ENCODE results near the gene GJA4.
A peak's percentile ranks its signal among the peaks of the same experiment; 100 is the strongest.

Gene GJA4

GRCh38 chr1:34779526-34779925, 13.3 kb upstream of the GJA4 start:
- Histone ChIP-seq H2BK12ac (ENCODE audit: low read length in 2 of 2) (no peak overlapping the region), H3K36me3 (ENCODE audit: control insufficient read depth in 1 of 2, insufficient read depth in 2 of 2, low read depth in 1 of 2, low read length in 2 of 2) (no peaks in the 10 kb centered on the region), H3K79me1 (replicated peaks; ENCODE audit: low read length, poor library complexity, severe bottlenecking) (no peaks in the 10 kb centered on the region), H3K27ac (ENCODE audit: low read length, poor library complexity, severe bottlenecking) (no peak overlapping the region), H3K18ac (ENCODE audit: low read depth in 1 of 2, low read length in 2 of 2) (no peak overlapping the region), H2BK120ac (ENCODE audit: low read depth, low read length) (no peak overlapping the region), H3K14ac (ENCODE audit: low read length in 2 of 2) (no peak overlapping the region), H3K23ac (ENCODE audit: low read length in 2 of 2) (no peak overlapping the region), H3K4me2 (ENCODE audit: low read length, poor library complexity, severe bottlenecking) (no peak overlapping the region), H4K91ac (ENCODE audit: low read length) (no peak overlapping the region), H2AK5ac (ENCODE audit: low read length, severe bottlenecking) (no peak overlapping the region), H2BK5ac (ENCODE audit: low read depth, low read length, poor library complexity, severe bottlenecking) (no peak overlapping the region), H3K4me3 (ENCODE audit: insufficient read depth in 1 of 2, low read depth in 1 of 2, low read length in 2 of 2) (no peak overlapping the region), H3K4ac (ENCODE audit: low read depth in 1 of 2, low read length in 2 of 2) (no peak overlapping the region), H2BK15ac (ENCODE audit: low read depth, poor library complexity, severe bottlenecking) (no peak overlapping the region), H3K4me1 (ENCODE audit: control insufficient read depth, insufficient read depth, low read depth, low read length) (peaks cover 10% of the 10 kb centered on the region), H3K9me3 (ENCODE audit: control insufficient read depth, low read length) (no peaks in the 10 kb centered on the region), H3K9ac (ENCODE audit: low read length) (no peak overlapping the region), H3K27me3 (ENCODE audit: control insufficient read depth in 1 of 2, insufficient read depth in 1 of 2, low read length in 2 of 2) (peaks cover 63 to 77% of the 10 kb centered on the region in 2 experiments), H4K8ac (ENCODE audit: low read length) (no peak overlapping the region), H2AFZ (ENCODE audit: low read depth, low read length) (no peak overlapping the region)
- no peak for DNase-seq
- WGBS: 84% methylated on average over 5 of the region's 5 CpGs

- Histone ChIP-seq H3K9ac (ENCODE audit: low read length) (no peak overlapping the region), H3K9me3 (ENCODE audit: control insufficient read depth, low read length) (no peaks in the 10 kb centered on the region), H3K36me3 (ENCODE audit: control insufficient read depth in 1 of 2, insufficient read depth in 2 of 2, low read depth in 1 of 2, low read length in 2 of 2) (no peaks in the 10 kb centered on the region), H2BK120ac (ENCODE audit: low read depth, low read length) (no peak overlapping the region), H2BK12ac (ENCODE audit: low read length in 2 of 2) (no peak overlapping the region), H3K14ac (ENCODE audit: low read length in 2 of 2) (no peak overlapping the region), H3K4ac (ENCODE audit: low read depth in 1 of 2, low read length in 2 of 2) (no peak overlapping the region), H2BK5ac (ENCODE audit: low read depth, low read length, poor library complexity, severe bottlenecking) (no peak overlapping the region), H3K27ac (ENCODE audit: low read length, poor library complexity, severe bottlenecking) (no peak overlapping the region), H3K4me2 (ENCODE audit: low read length, poor library complexity, severe bottlenecking) (no peak overlapping the region), H3K4me1 (ENCODE audit: control insufficient read depth, insufficient read depth, low read depth, low read length) (peaks cover 10% of the 10 kb centered on the region), H3K79me1 (replicated peaks; ENCODE audit: low read length, poor library complexity, severe bottlenecking) (no peaks in the 10 kb centered on the region), H3K23ac (ENCODE audit: low read length in 2 of 2) (no peak overlapping the region), H3K4me3 (ENCODE audit: insufficient read depth in 1 of 2, low read depth in 1 of 2, low read length in 2 of 2) (no peak overlapping the region), H2AK5ac (ENCODE audit: low read length, severe bottlenecking) (no peak overlapping the region), H3K18ac (ENCODE audit: low read depth in 1 of 2, low read length in 2 of 2) (no peak overlapping the region), H4K91ac (ENCODE audit: low read length) (no peak overlapping the region), H4K8ac (ENCODE audit: low read length) (no peak overlapping the region), H2BK15ac (ENCODE audit: low read depth, poor library complexity, severe bottlenecking) (no peak overlapping the region), H3K27me3 (ENCODE audit: control insufficient read depth in 1 of 2, insufficient read depth in 1 of 2, low read length in 2 of 2) (peaks cover 68 to 73% of the 10 kb centered on the region in 2 experiments), H2AFZ (ENCODE audit: low read depth, low read length) (no peak overlapping the region)
- no peak for DNase-seq
- 76% methylated on average over 5 of the region's 5 CpGs for WGBS
These were observed 12.8 kb upstream of the GJA4 start for GRCh38 chr1:34779962-34780361.

GRCh38 chr1:34780528-34780927, 12.3 kb upstream of the GJA4 start:
- H3K9ac ChIP-seq (ENCODE audit: low read length): no peak overlapping the region
- H3K4me1 ChIP-seq (ENCODE audit: control insufficient read depth, insufficient read depth, low read depth, low read length): peaks cover 10% of the 10 kb centered on the region
- peaks cover 70 to 73% of the 10 kb centered on the region in 2 experiments for H3K27me3 ChIP-seq (ENCODE audit: control insufficient read depth in 1 of 2, insufficient read depth in 1 of 2, low read length in 2 of 2)
- H3K18ac ChIP-seq (ENCODE audit: low read depth in 1 of 2, low read length in 2 of 2): no peak overlapping the region
- no peaks in the 10 kb centered on the region for H3K79me1 ChIP-seq (replicated peaks; ENCODE audit: low read length, poor library complexity, severe bottlenecking)
- no peak overlapping the region for H2AK5ac ChIP-seq (ENCODE audit: low read length, severe bottlenecking)
- H3K36me3 ChIP-seq (ENCODE audit: control insufficient read depth in 1 of 2, insufficient read depth in 2 of 2, low read depth in 1 of 2, low read length in 2 of 2): no peaks in the 10 kb centered on the region
- H3K9me3 ChIP-seq (ENCODE audit: control insufficient read depth, low read length): no peaks in the 10 kb centered on the region
- no peak overlapping the region for H3K4ac ChIP-seq (ENCODE audit: low read depth in 1 of 2, low read length in 2 of 2)
- no peak overlapping the region for H3K23ac ChIP-seq (ENCODE audit: low read length in 2 of 2)
- WGBS: 74% methylated on average over 1 of the region's 2 CpGs
- H3K27ac ChIP-seq (ENCODE audit: low read length, poor library complexity, severe bottlenecking): no peak overlapping the region
- no peak overlapping the region for H4K8ac ChIP-seq (ENCODE audit: low read length)
- H2AFZ ChIP-seq (ENCODE audit: low read depth, low read length): no peak overlapping the region
- H3K4me2 ChIP-seq (ENCODE audit: low read length, poor library complexity, severe bottlenecking): no peak overlapping the region
- no peak overlapping the region for H4K91ac ChIP-seq (ENCODE audit: low read length)
- H3K4me3 ChIP-seq (ENCODE audit: insufficient read depth in 1 of 2, low read depth in 1 of 2, low read length in 2 of 2): no peak overlapping the region
- no peak overlapping the region for H3K14ac ChIP-seq (ENCODE audit: low read length in 2 of 2)
- no peak for DNase-seq
- H2BK120ac ChIP-seq (ENCODE audit: low read depth, low read length): no peak overlapping the region
- no peak overlapping the region for H2BK15ac ChIP-seq (ENCODE audit: low read depth, poor library complexity, severe bottlenecking)
- H2BK5ac ChIP-seq (ENCODE audit: low read depth, low read length, poor library complexity, severe bottlenecking): no peak overlapping the region
- no peak overlapping the region for H2BK12ac ChIP-seq (ENCODE audit: low read length in 2 of 2)

GRCh38 chr1:34781071-34781843, 11.5 kb upstream of the GJA4 start, which contains the start of gene GJB3:
Gene GJB3 (plus strand): TSS chr1:34781214. CDS start chr1:34784763, 3,549 bp downstream.
- Histone ChIP-seq H3K14ac (ENCODE audit: low read length in 2 of 2) (no peak within 1 kb of the TSS), H3K27ac (ENCODE audit: low read length, poor library complexity, severe bottlenecking) (no peak within 1 kb of the TSS), H3K18ac (ENCODE audit: low read depth in 1 of 2, low read length in 2 of 2) (no peak within 1 kb of the TSS), H2BK15ac (ENCODE audit: low read depth, poor library complexity, severe bottlenecking) (no peak within 1 kb of the TSS), H2BK5ac (ENCODE audit: low read depth, low read length, poor library complexity, severe bottlenecking) (no peak within 1 kb of the TSS), H3K4ac (ENCODE audit: low read depth in 1 of 2, low read length in 2 of 2) (no peak within 1 kb of the TSS), H4K8ac (ENCODE audit: low read length) (no peak within 1 kb of the TSS), H3K23ac (ENCODE audit: low read length in 2 of 2) (no peak within 1 kb of the TSS), H2AK5ac (ENCODE audit: low read length, severe bottlenecking) (no peak within 1 kb of the TSS), H3K36me3 (ENCODE audit: control insufficient read depth in 1 of 2, insufficient read depth in 2 of 2, low read depth in 1 of 2, low read length in 2 of 2) (no peaks in the 10 kb centered on the region), H2AFZ (ENCODE audit: low read depth, low read length) (no peak within 1 kb of the TSS), H3K9me3 (ENCODE audit: control insufficient read depth, low read length) (no peaks in the 10 kb centered on the region), H4K91ac (ENCODE audit: low read length) (no peak within 1 kb of the TSS), H3K79me1 (replicated peaks; ENCODE audit: low read length, poor library complexity, severe bottlenecking) (no peaks in the 10 kb centered on the region), H2BK12ac (ENCODE audit: low read length in 2 of 2) (no peak within 1 kb of the TSS), H3K4me2 (ENCODE audit: low read length, poor library complexity, severe bottlenecking) (peak within 1 kb of the TSS; percentile 75), H3K4me1 (ENCODE audit: control insufficient read depth, insufficient read depth, low read depth, low read length) (peaks cover 10% of the 10 kb centered on the region), H3K9ac (ENCODE audit: low read length) (peak within 1 kb of the TSS; percentile 22), H2BK120ac (ENCODE audit: low read depth, low read length) (no peak within 1 kb of the TSS), H3K27me3 (ENCODE audit: control insufficient read depth in 1 of 2, insufficient read depth in 1 of 2, low read length in 2 of 2) (peaks cover 64 to 79% of the 10 kb centered on the region in 2 experiments), H3K4me3 (ENCODE audit: insufficient read depth in 1 of 2, low read depth in 1 of 2, low read length in 2 of 2) (peak within 1 kb of the TSS; percentile 7 to 66)
- 5% methylated on average over 60 of the region's 62 CpGs for WGBS
- no peak for DNase-seq

Measured in mesenchymal stem cell (in vitro differentiated cells and primary cell).